Measurements from ENCODE around the gene MGST2.

Gene MGST2

GRCh38 chr4:139725236-139725635 lies 59.6 kb downstream of the MGST2 start:
- no peak for DNase-seq (ENCODE audit: low read depth)
- no peak overlapping the region for H3K4me3 ChIP-seq (ENCODE audit: low read depth, low read length)
- TF ChIP-seq, protein P1, sequence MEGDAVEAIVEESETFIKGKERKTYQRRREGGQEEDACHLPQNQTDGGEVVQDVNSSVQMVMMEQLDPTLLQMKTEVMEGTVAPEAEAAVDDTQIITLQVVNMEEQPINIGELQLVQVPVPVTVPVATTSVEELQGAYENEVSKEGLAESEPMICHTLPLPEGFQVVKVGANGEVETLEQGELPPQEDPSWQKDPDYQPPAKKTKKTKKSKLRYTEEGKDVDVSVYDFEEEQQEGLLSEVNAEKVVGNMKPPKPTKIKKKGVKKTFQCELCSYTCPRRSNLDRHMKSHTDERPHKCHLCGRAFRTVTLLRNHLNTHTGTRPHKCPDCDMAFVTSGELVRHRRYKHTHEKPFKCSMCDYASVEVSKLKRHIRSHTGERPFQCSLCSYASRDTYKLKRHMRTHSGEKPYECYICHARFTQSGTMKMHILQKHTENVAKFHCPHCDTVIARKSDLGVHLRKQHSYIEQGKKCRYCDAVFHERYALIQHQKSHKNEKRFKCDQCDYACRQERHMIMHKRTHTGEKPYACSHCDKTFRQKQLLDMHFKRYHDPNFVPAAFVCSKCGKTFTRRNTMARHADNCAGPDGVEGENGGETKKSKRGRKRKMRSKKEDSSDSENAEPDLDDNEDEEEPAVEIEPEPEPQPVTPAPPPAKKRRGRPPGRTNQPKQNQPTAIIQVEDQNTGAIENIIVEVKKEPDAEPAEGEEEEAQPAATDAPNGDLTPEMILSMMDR (IDR thresholded peaks at IDR 0.05; ENCODE audit: low read depth, low read length, missing control alignments), result no peak

DNA sequence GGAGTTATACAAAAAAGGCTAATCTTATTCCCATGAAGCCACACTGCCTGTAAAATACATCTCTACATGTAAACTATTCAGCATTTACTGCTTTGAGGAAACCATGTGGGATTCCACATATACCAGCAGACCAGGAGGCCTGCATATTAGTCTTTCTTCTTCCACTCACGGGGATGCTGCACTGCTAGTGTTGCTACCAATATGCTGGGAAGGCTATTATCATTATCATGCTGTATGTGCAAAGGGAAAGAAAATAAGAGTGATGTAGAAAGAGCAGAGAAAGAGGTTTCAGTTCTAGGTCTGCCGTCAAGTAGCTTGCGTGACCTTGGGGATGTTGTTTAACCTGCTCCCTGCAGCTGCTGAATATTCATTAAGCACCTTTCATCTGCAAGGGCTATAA lies 61.0 kb downstream of the MGST2 start:
- no peak overlapping the region for H3K4me3 ChIP-seq (ENCODE audit: low read depth, low read length)

GRCh38 chr4:139728146-139728545 lies 62.5 kb downstream of the MGST2 start:
- TF ChIP-seq, protein P1 (IDR thresholded peaks at IDR 0.05; ENCODE audit: low read depth, low read length, missing control alignments), result no peak
- no peak overlapping the region for H3K4me3 ChIP-seq (ENCODE audit: low read depth, low read length)
- no peak for DNase-seq (ENCODE audit: low read depth)

More for the DNA sequence above, 61.0 kb downstream of the MGST2 start:
- DNase-seq (ENCODE audit: low read depth), result no peak
- TF ChIP-seq, protein P1 (IDR thresholded peaks at IDR 0.05; ENCODE audit: low read depth, low read length, missing control alignments), result no peak

DNA sequence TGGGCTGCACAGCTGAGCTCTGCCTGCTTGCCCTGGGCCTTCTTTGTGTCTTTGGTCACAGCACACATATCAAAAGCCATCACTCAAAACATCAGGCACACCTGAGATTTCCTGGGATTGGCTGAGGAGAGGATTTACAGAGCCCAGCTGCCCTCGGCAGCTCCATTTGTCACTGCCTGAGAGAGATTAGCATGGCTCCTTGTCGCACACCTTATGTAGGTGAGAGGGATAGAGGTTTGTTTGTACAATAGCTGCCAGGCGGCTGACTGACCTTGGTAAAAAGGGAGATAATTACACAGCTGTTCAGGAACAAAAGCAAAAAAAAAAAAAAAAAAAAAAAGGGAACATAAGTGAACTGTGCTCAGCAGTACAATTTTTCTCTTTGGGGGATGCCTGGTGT lies 63.2 kb downstream of the MGST2 start:
- TF ChIP-seq, protein P1 (IDR thresholded peaks at IDR 0.05; ENCODE audit: low read depth, low read length, missing control alignments), result no peak
- H3K4me3 ChIP-seq (ENCODE audit: low read depth, low read length), result no peak overlapping the region
- no peak for DNase-seq (ENCODE audit: low read depth)

GRCh38 chr4:139732991-139733570 lies 67.5 kb downstream of the MGST2 start:
- TF ChIP-seq, protein P1 (IDR thresholded peaks at IDR 0.05; ENCODE audit: low read depth, low read length, missing control alignments), result no peak
- no peak for DNase-seq (ENCODE audit: low read depth)
- H3K4me3 ChIP-seq (ENCODE audit: low read depth, low read length), result no peak overlapping the region

DNA sequence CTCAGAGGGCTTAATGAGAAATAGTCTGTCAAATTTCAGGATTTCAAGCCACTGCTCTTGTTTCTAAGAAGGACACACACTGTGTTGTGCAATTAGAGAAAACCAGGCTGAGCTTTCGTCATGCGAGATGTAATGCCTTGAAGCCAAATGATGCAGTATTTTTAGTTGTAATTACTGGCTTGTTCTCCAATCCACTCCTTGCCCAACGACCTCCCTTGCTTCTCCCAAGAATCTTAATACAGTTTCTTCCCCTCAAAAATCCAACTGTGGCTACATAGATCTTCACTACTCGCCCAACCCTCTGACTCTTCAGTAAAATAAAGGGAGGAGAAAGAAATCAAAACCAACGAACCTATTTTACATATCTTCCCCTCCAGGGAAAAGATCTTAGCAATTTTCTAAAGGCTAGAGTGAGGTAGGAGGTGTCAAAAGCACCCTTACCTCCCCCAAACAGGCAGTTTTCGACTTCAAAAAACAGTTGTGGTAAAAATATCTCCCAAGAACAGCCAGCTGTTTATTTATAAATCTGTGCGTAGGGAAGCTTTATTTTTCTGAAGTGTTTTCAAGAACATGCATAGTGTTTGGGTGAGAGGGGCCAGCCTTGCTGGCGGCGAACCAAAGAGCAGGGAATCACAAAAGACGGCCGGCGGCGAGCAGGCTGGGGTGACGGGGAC lies 68.7 kb downstream of the MGST2 start:
- TF ChIP-seq, protein P1 (IDR thresholded peaks at IDR 0.05; ENCODE audit: low read depth, low read length, missing control alignments), result no peak
- DNase-seq (ENCODE audit: low read depth), result no peak
- no peak overlapping the region for H3K4me3 ChIP-seq (ENCODE audit: low read depth, low read length)

All from GM12864 (cell line).